Calu3 (cell line): Measurements from ENCODE around the gene KCNK6. TPM values are rescaled to one million over a fixed set of nuclear protein-coding genes. Genes with fewer than 3 reads are reported as not detected.
A peak's percentile ranks its signal among the peaks of the same experiment; 100 is the strongest.

Experiments used
- Bru-seq: library from RNA; stranded (reverse); fragments of 400-500 nt; gene quantifications from one replicate; lab custom pipeline; 2021; lab: Mats Ljungman, UMichigan
- BruChase-seq, 2 experiments: library from RNA; stranded (reverse); fragments of 400-500 nt; gene quantifications; one replicate each; lab custom pipeline; 2021; lab: Mats Ljungman, UMichigan
- BruUV-seq: library from RNA; stranded (reverse); fragments of 400-500 nt; replicated peaks from 2 replicates; lab custom pipeline; 2021; lab: Mats Ljungman, UMichigan
- CTCF ChIA-PET: fragments of 300-600 bp; sonication (Branson Sonifier 250); formaldehyde crosslinking; loops from one replicate; lab custom pipeline; 2022; ENCODE audit warnings: antibody characterized with exemption; lab: Charles Lee
- DNase-seq: peaks from one replicate; pipeline ENCODE4 v3.0.0; 2022
- H3K27ac Mint-ChIP-seq: one replicate; pipeline ENCODE4 v1.8.0; 2022; ENCODE audit warnings: mixed read lengths; ENCODE audit not compliant: unreplicated experiment
- H3K27me3 Mint-ChIP-seq: one replicate; pipeline ENCODE4 v1.8.0; 2022; ENCODE audit warnings: mixed read lengths; ENCODE audit not compliant: unreplicated experiment
- H3K36me3 Mint-ChIP-seq: one replicate; pipeline ENCODE4 v1.8.0; 2022; ENCODE audit warnings: mild to moderate bottlenecking, moderate library complexity, mixed read lengths; ENCODE audit not compliant: insufficient read depth, unreplicated experiment
- H3K4me1 Mint-ChIP-seq: one replicate; pipeline ENCODE4 v1.8.0; 2022; ENCODE audit warnings: mild to moderate bottlenecking, low read depth, mixed read lengths; ENCODE audit not compliant: unreplicated experiment
- H3K4me3 Mint-ChIP-seq: one replicate; pipeline ENCODE4 v1.8.0; 2022; ENCODE audit warnings: mild to moderate bottlenecking, low read depth, moderate library complexity, mixed read lengths; ENCODE audit not compliant: unreplicated experiment
- H3K9me3 Mint-ChIP-seq: one replicate; pipeline ENCODE4 v1.8.0; 2022; ENCODE audit warnings: low read depth, mixed read lengths; ENCODE audit not compliant: unreplicated experiment
- CTCF ChIP-seq: fragments of 200-600 bp; IDR thresholded peaks from one replicate; pipeline ENCODE4 v1.8.0; 2022; ENCODE audit warnings: antibody characterized with exemption; ENCODE audit not compliant: unreplicated experiment
- intact Hi-C: fragments of 100-400 bp; cut with micrococcal nuclease; formaldehyde crosslinking; loops from one replicate; pipeline ENCODE4 v1.10.0; 2022; ENCODE audit not compliant: unreplicated experiment
- long read RNA-seq: library from polyadenylated mRNA; stranded (forward); transcript quantifications from one replicate; pipeline ENCODE4 v2.0.0, GENCODE V29; 2022
- total RNA-seq: library from RNA; stranded (reverse); gene quantifications from 2 replicates; pipeline ENCODE4 v1.2.3, GENCODE V29; 2022

The KCNK6 gene
- 3.6 and 4.2 TPM in 2 replicates for total RNA-seq
- Bru-seq, nascent RNA, result percentile 43 among the genes with signal in this experiment
- BruChase-seq, experiment 1, labeled RNA remaining after a 6-hour chase, result percentile 68 among the genes with signal in this experiment
- percentile 54 among the genes with signal in this experiment for BruChase-seq, experiment 2, labeled RNA remaining after a 2-hour chase
- long read RNA-seq, full-length matches to known transcripts, result 2 of 5 reads
- long read RNA-seq, partial matches to known transcripts, result 0 of 5 reads
- long read RNA-seq, other reads (novel, unspliced or antisense), result 3 of 5 reads

- Mint-ChIP-seq H3K27me3 (peaks cover 47% of the 10 kb centered on the region), H3K27ac (no peak within 1 kb of the TSS), H3K4me1 (peaks cover 16% of the 10 kb centered on the region), H3K9me3 (no peaks in the 10 kb centered on the region), H3K36me3 (peaks cover 40% of the 10 kb centered on the region), H3K4me3 (peak within 1 kb of the TSS; percentile 76)
- CTCF ChIA-PET, result interaction anchor here (0.9 kb wide), 1 partner anchor 55 kb away, joined by 3 read pairs; the partner anchor contains the start of gene SPINT2
- intact Hi-C loops, result no loop called here
- peak; percentile 34 for DNase-seq
- TF ChIP-seq CTCF, result no peak
- BruUV-seq, result no TSS peak
These were observed at the start of gene KCNK6 for GRCh38 chr19:38319421-38320258. Gene KCNK6, plus strand, starts transcription at chr19:38319845. Its CDS starts 106 bp downstream, at chr19:38319951.

GRCh38 chr19:38270587-38271167, 49.0 kb upstream of the KCNK6 start:
- intact Hi-C loops, result no loop called here
- Mint-ChIP-seq H3K27me3 (no peaks in the 10 kb centered on the region), H3K27ac (no peak overlapping the region), H3K4me3 (no peak overlapping the region), H3K4me1 (peaks cover 85% of the 10 kb centered on the region), H3K9me3 (no peaks in the 10 kb centered on the region), H3K36me3 (peaks cover 90% of the 10 kb centered on the region)
- BruUV-seq, result no TSS peak
- CTCF ChIA-PET, result no interaction called here
- no peak for DNase-seq
- no peak for TF ChIP-seq CTCF

GRCh38 chr19:38273499-38273898, 46.1 kb upstream of the KCNK6 start:
- Mint-ChIP-seq H3K27me3 (no peaks in the 10 kb centered on the region), H3K4me3 (peak overlapping the region; percentile 35), H3K9me3 (no peaks in the 10 kb centered on the region), H3K4me1 (peaks cover 73% of the 10 kb centered on the region), H3K27ac (peak overlapping the region; percentile 57), H3K36me3 (peaks cover 90% of the 10 kb centered on the region)
- intact Hi-C loops, result no loop called here
- no peak for TF ChIP-seq CTCF
- CTCF ChIA-PET, result interaction anchor here (1.8 kb wide), 1 partner anchor 18 kb away, joined by 4 read pairs; no protein-coding TSS in a partner anchor
- DNase-seq, result peak; percentile 39
- no TSS peak for BruUV-seq

GRCh38 chr19:38274739-38275138, 44.9 kb upstream of the KCNK6 start:
- no peak overlapping the region for H3K27ac Mint-ChIP-seq
- no peaks in the 10 kb centered on the region for H3K27me3 Mint-ChIP-seq
- CTCF ChIA-PET, result interaction anchor here (1.1 to 1.8 kb wide), 2 partner anchors 9 to 16 kb away, joined by 4 read pairs; no protein-coding TSS in a partner anchor
- peaks cover 84% of the 10 kb centered on the region for H3K36me3 Mint-ChIP-seq
- no peaks in the 10 kb centered on the region for H3K9me3 Mint-ChIP-seq
- TF ChIP-seq CTCF, result no peak
- no TSS peak for BruUV-seq
- DNase-seq, result no peak
- H3K4me1 Mint-ChIP-seq, result peaks cover 67% of the 10 kb centered on the region
- intact Hi-C loops, result no loop called here
- no peak overlapping the region for H3K4me3 Mint-ChIP-seq
